ENCODE results near the gene MDM1.

MDM1 gene

GRCh38 chr12:68245180-68246021 lies 86.8 kb downstream of the MDM1 start:
- TF ChIP-seq, protein P1, sequence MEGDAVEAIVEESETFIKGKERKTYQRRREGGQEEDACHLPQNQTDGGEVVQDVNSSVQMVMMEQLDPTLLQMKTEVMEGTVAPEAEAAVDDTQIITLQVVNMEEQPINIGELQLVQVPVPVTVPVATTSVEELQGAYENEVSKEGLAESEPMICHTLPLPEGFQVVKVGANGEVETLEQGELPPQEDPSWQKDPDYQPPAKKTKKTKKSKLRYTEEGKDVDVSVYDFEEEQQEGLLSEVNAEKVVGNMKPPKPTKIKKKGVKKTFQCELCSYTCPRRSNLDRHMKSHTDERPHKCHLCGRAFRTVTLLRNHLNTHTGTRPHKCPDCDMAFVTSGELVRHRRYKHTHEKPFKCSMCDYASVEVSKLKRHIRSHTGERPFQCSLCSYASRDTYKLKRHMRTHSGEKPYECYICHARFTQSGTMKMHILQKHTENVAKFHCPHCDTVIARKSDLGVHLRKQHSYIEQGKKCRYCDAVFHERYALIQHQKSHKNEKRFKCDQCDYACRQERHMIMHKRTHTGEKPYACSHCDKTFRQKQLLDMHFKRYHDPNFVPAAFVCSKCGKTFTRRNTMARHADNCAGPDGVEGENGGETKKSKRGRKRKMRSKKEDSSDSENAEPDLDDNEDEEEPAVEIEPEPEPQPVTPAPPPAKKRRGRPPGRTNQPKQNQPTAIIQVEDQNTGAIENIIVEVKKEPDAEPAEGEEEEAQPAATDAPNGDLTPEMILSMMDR (IDR thresholded peaks at IDR 0.05; ENCODE audit: low read length, missing control alignments) = no peak
- no peak for DNase-seq (ENCODE audit: low read depth)
- no peak overlapping the region for H3K4me3 ChIP-seq (replicated peaks; ENCODE audit: low read depth, low read length)

Measured in fibroblast of pulmonary artery (primary cell).